ENCODE results near the gene ANKUB1. TPM values are rescaled to one million over a fixed set of nuclear protein-coding genes. Genes with fewer than 3 reads are reported as not detected.
A peak's percentile ranks its signal among the peaks of the same experiment; 100 is the strongest.

The ANKUB1 gene
- total RNA-seq, 5 donors from 2014 or later (not counting 1 experiment from before 2014, with no cell fraction given): not detected

DNA sequence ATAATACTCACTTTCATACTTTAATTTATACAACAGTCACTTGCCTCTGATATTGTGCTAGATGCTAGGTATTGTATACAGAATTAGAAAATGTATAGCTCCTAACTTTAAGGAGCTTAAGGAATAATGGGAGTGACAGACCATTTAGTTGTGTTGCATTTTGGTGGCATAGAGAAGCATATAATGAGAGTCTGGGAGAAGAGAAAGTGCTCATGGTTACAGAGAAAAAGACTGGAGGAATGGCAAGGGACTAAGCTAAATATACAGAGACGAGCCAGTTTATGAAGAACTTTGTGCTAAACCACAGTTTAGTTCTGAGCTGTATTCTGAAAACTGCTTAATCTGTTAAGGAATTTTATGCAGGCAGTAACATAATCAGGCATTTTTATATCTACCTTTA lies 27.1 kb upstream of the ANKUB1 start:
- H3K27ac ChIP-seq (ENCODE audit: low read length): no peak overlapping the region
- no peaks in the 10 kb centered on the region for H3K36me3 ChIP-seq (ENCODE audit: control insufficient read depth in 2 of 2, extremely low read depth in 1 of 2, insufficient read depth in 1 of 2, low read length in 1 of 2)
- DNase-seq: no peak
- Mint-ChIP-seq H3K27ac (no peak overlapping the region), H3K27me3 (no peaks in the 10 kb centered on the region), H3K4me3 (no peak overlapping the region), H3K9me3 (peaks cover 0 to 2% (median 0%) of the 10 kb centered on the region in 3 donors), H3K4me1 (peaks cover 83 to 95% (median 87%) of the 10 kb centered on the region in 3 donors), H3K36me3 (peaks cover 27% of the 10 kb centered on the region)
- no peak overlapping the region for H3K4me3 ChIP-seq (ENCODE audit: control insufficient read depth in 1 of 2, extremely low read depth in 1 of 2, low read length in 1 of 2)
- no peaks in the 10 kb centered on the region for H3K27me3 ChIP-seq (replicated peaks in 1 of 2; ENCODE audit: control insufficient read depth in 2 of 2, extremely low read depth in 1 of 2, insufficient read depth in 2 of 2, low read length in 1 of 2)
- H3K4me1 ChIP-seq (ENCODE audit: control insufficient read depth in 1 of 2, extremely low read depth in 1 of 2, insufficient read depth in 2 of 2, low read length in 2 of 2): peaks cover 3 to 5% of the 10 kb centered on the region in 2 experiments
- H3K9me3 ChIP-seq: no peaks in the 10 kb centered on the region
- CTCF ChIA-PET: interaction anchor here (0.6 to 2.0 kb wide), 5 partner anchors 11 to 731 kb away, joined by 3 to 17 read pairs (median 3); no protein-coding TSS in a partner anchor
- WGBS (ENCODE audit: insufficient coverage): 100% methylated on average over 1 of the region's 1 CpG
- ATAC-seq (replicated peaks in 1 of 4): no peak
- POLR2A ChIA-PET: interaction anchor here in 1 of 2 donors (0.6 kb wide), 1 partner anchor 117 kb away, joined by 5 read pairs; no protein-coding TSS in a partner anchor

DNA sequence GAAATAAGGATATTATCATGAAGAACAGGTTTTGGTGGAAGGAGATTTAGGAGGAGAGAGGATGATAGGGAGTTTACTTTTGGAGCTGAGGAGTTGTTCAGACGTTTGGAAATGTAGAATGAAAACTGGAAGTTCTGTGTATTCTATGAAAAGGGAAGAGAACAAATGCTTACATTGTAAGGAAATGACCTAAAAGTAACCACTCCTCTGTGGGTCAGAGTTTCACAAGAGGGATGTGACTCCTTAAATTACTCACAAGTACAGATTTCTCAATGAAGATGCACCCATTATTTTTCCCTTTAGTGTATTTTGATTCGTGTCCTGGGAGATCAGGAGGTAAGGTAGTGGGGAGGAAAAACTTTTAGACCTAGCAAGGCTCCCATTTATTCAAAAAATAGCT lies 24.6 kb upstream of the ANKUB1 start:
- Histone ChIP-seq H3K36me3 (ENCODE audit: control insufficient read depth in 2 of 2, extremely low read depth in 1 of 2, insufficient read depth in 1 of 2, low read length in 1 of 2) (no peaks in the 10 kb centered on the region), H3K4me1 (ENCODE audit: control insufficient read depth in 1 of 2, extremely low read depth in 1 of 2, insufficient read depth in 2 of 2, low read length in 2 of 2) (peaks cover 10 to 18% of the 10 kb centered on the region in 2 experiments), H3K4me3 (ENCODE audit: control insufficient read depth in 1 of 2, extremely low read depth in 1 of 2, low read length in 1 of 2) (no peak overlapping the region), H3K9me3 (no peaks in the 10 kb centered on the region), H3K27me3 (replicated peaks in 1 of 2; ENCODE audit: control insufficient read depth in 2 of 2, extremely low read depth in 1 of 2, insufficient read depth in 2 of 2, low read length in 1 of 2) (no peaks in the 10 kb centered on the region), H3K27ac (ENCODE audit: low read length) (no peak overlapping the region)
- ChIA-PET POLR2A (no interaction called here), CTCF (interaction anchor here (0.8 to 1.0 kb wide), 3 partner anchors 9 to 64 kb away, joined by 3 read pairs; no protein-coding TSS in a partner anchor)
- Mint-ChIP-seq H3K27ac (no peak overlapping the region), H3K4me3 (peak overlapping the region in 2 of 3 donors; percentile 34 to 98), H3K9me3 (peaks cover 0 to 2% (median 0%) of the 10 kb centered on the region in 3 donors), H3K27me3 (no peaks in the 10 kb centered on the region), H3K4me1 (peaks cover 79 to 84% (median 79%) of the 10 kb centered on the region in 3 donors), H3K36me3 (peaks cover 11% of the 10 kb centered on the region)
- ATAC-seq (replicated peaks in 1 of 4) (no peak), DNase-seq (no peak)
- 0% methylated on average over 1 of the region's 2 CpGs for WGBS (ENCODE audit: insufficient coverage)

DNA sequence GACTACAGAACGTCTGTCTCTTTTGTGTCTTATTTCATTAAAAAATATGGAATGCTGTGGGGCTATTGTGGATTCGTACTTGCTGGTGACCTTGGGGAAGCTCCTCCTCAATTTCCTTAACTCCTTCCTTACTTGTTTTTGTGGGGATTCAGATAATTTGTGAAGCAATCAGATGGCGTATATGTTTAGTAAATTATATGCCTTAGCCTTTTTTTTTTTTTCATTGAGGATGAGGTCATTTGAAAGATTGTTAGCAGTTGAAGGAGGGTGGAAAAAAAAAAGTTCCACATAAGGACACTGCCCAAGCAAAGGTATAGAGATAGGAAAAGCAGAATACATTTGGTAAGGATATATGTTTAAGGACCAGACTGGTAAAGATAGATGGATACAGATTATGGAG lies 24.0 kb upstream of the ANKUB1 start:
- Histone ChIP-seq H3K9me3 (no peaks in the 10 kb centered on the region), H3K4me1 (ENCODE audit: control insufficient read depth in 1 of 2, extremely low read depth in 1 of 2, insufficient read depth in 2 of 2, low read length in 2 of 2) (peaks cover 10 to 18% of the 10 kb centered on the region in 2 experiments), H3K27ac (ENCODE audit: low read length) (no peak overlapping the region), H3K4me3 (ENCODE audit: control insufficient read depth in 1 of 2, extremely low read depth in 1 of 2, low read length in 1 of 2) (no peak overlapping the region), H3K36me3 (ENCODE audit: control insufficient read depth in 2 of 2, extremely low read depth in 1 of 2, insufficient read depth in 1 of 2, low read length in 1 of 2) (no peaks in the 10 kb centered on the region), H3K27me3 (replicated peaks in 1 of 2; ENCODE audit: control insufficient read depth in 2 of 2, extremely low read depth in 1 of 2, insufficient read depth in 2 of 2, low read length in 1 of 2) (no peaks in the 10 kb centered on the region)
- peaks cover 0 to under 1% (median 0%) of the 10 kb centered on the region in 3 donors for H3K9me3 Mint-ChIP-seq
- no CpG with 5 or more reads among the region's 3 CpGs for WGBS (ENCODE audit: insufficient coverage)
- H3K27ac Mint-ChIP-seq: no peak overlapping the region
- peaks cover 73 to 78% (median 73%) of the 10 kb centered on the region in 3 donors for H3K4me1 Mint-ChIP-seq
- H3K27me3 Mint-ChIP-seq: no peaks in the 10 kb centered on the region
- H3K36me3 Mint-ChIP-seq: peaks cover 5% of the 10 kb centered on the region
- ChIA-PET CTCF (interaction anchor here in 1 of 2 donors (0.6 kb wide), 1 partner anchor 65 kb away, joined by 4 read pairs; the partner anchor contains the start of gene COMMD2), POLR2A (interaction anchor here in 1 of 2 donors (0.7 kb wide), 1 partner anchor 9 kb away, joined by 4 read pairs; no protein-coding TSS in a partner anchor)
- peak overlapping the region in 2 of 3 donors; percentile 26 to 98 for H3K4me3 Mint-ChIP-seq
- DNase-seq: no peak
- no peak for ATAC-seq (replicated peaks in 1 of 4)

DNA sequence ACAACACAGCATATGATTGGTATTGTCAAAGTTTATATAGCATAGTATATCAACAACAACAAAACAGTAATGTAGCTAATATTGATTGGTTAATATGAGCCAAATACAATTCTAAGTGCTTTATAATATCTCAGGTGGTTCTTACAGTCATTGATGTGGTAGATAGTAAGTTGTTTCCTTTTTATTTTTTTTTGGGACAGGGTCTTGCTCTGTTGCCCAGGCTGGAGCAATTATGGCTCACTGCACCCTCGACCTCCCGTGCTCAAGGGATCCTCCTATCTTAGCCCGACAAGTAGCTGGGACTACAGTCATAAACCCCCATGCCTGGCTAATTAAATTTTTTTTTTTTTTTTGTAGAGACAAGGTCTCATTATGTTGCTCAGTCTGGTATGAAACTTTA lies 23.4 kb upstream of the ANKUB1 start:
- POLR2A ChIA-PET: interaction anchor here in 1 of 2 donors (0.7 kb wide), 1 partner anchor 9 kb away, joined by 4 read pairs; no protein-coding TSS in a partner anchor
- H3K27ac Mint-ChIP-seq: no peak overlapping the region
- no CpG with 5 or more reads among the region's 3 CpGs for WGBS (ENCODE audit: insufficient coverage)

DNA sequence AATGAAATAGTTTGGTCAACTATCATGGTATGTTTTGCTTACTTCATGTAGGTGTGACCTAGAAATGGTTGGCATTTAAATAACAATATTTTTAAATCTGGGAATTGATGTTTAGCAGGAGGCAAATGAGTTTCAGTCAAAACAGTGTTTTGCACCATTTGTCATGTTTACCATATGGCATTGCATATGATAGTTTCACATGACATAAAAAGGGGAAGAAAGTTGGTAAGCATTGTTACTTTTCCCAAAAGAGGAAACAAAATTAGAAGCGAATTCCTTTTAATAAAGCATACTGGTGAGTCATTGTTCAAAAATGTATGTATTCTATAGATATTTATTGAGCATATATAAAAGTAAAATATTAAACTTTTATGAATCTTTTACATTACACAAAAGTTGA lies 23.0 kb upstream of the ANKUB1 start:
- Histone ChIP-seq H3K27me3 (replicated peaks in 1 of 2; ENCODE audit: control insufficient read depth in 2 of 2, extremely low read depth in 1 of 2, insufficient read depth in 2 of 2, low read length in 1 of 2) (no peaks in the 10 kb centered on the region), H3K4me1 (ENCODE audit: control insufficient read depth in 1 of 2, extremely low read depth in 1 of 2, insufficient read depth in 2 of 2, low read length in 2 of 2) (peaks cover 10 to 18% of the 10 kb centered on the region in 2 experiments), H3K27ac (ENCODE audit: low read length) (no peak overlapping the region), H3K4me3 (ENCODE audit: control insufficient read depth in 1 of 2, extremely low read depth in 1 of 2, low read length in 1 of 2) (no peak overlapping the region), H3K36me3 (ENCODE audit: control insufficient read depth in 2 of 2, extremely low read depth in 1 of 2, insufficient read depth in 1 of 2, low read length in 1 of 2) (no peaks in the 10 kb centered on the region), H3K9me3 (no peaks in the 10 kb centered on the region)
- peaks cover 63 to 69% (median 67%) of the 10 kb centered on the region in 3 donors for H3K4me1 Mint-ChIP-seq
- ATAC-seq (replicated peaks in 1 of 4): no peak
- H3K27me3 Mint-ChIP-seq: no peaks in the 10 kb centered on the region
- ChIA-PET CTCF (interaction anchor here (0.7 to 1.7 kb wide), 8 partner anchors 46 to 772 kb away, joined by 3 to 6 read pairs (median 4); partner anchors contain the start of gene COMMD2 (in 1 of the 2)), POLR2A (interaction anchor here in 1 of 2 donors (0.6 kb wide), 1 partner anchor 733 kb away, joined by 3 read pairs; no protein-coding TSS in a partner anchor)
- H3K27ac Mint-ChIP-seq: no peak overlapping the region
- no peaks in the 10 kb centered on the region for H3K9me3 Mint-ChIP-seq
- no peak for DNase-seq
- peak overlapping the region; percentile 45 to 98 (median 98) for H3K4me3 Mint-ChIP-seq
- no CpG with 5 or more reads among the region's 1 CpG for WGBS (ENCODE audit: insufficient coverage)
- peaks cover 3% of the 10 kb centered on the region for H3K36me3 Mint-ChIP-seq

More for the DNA sequence above, 23.4 kb upstream of the ANKUB1 start:
- CTCF ChIA-PET: interaction anchor here (0.5 to 0.6 kb wide), 2 partner anchors 64 to 862 kb away, joined by 4 to 5 read pairs; partner anchors contain the start of gene COMMD2 (in 1 of the 2)
- Histone ChIP-seq H3K27me3 (replicated peaks in 1 of 2; ENCODE audit: control insufficient read depth in 2 of 2, extremely low read depth in 1 of 2, insufficient read depth in 2 of 2, low read length in 1 of 2) (no peaks in the 10 kb centered on the region), H3K4me1 (ENCODE audit: control insufficient read depth in 1 of 2, extremely low read depth in 1 of 2, insufficient read depth in 2 of 2, low read length in 2 of 2) (peaks cover 10 to 18% of the 10 kb centered on the region in 2 experiments), H3K36me3 (ENCODE audit: control insufficient read depth in 2 of 2, extremely low read depth in 1 of 2, insufficient read depth in 1 of 2, low read length in 1 of 2) (no peaks in the 10 kb centered on the region), H3K9me3 (no peaks in the 10 kb centered on the region), H3K27ac (ENCODE audit: low read length) (no peak overlapping the region), H3K4me3 (ENCODE audit: control insufficient read depth in 1 of 2, extremely low read depth in 1 of 2, low read length in 1 of 2) (no peak overlapping the region)
- Mint-ChIP-seq H3K27me3 (no peaks in the 10 kb centered on the region), H3K4me1 (peaks cover 67 to 73% (median 68%) of the 10 kb centered on the region in 3 donors), H3K4me3 (peak overlapping the region in 1 of 3 donors; percentile 98), H3K36me3 (peaks cover 3% of the 10 kb centered on the region), H3K9me3 (no peaks in the 10 kb centered on the region)
- ATAC-seq (replicated peaks in 1 of 4) (no peak), DNase-seq (no peak)

DNA sequence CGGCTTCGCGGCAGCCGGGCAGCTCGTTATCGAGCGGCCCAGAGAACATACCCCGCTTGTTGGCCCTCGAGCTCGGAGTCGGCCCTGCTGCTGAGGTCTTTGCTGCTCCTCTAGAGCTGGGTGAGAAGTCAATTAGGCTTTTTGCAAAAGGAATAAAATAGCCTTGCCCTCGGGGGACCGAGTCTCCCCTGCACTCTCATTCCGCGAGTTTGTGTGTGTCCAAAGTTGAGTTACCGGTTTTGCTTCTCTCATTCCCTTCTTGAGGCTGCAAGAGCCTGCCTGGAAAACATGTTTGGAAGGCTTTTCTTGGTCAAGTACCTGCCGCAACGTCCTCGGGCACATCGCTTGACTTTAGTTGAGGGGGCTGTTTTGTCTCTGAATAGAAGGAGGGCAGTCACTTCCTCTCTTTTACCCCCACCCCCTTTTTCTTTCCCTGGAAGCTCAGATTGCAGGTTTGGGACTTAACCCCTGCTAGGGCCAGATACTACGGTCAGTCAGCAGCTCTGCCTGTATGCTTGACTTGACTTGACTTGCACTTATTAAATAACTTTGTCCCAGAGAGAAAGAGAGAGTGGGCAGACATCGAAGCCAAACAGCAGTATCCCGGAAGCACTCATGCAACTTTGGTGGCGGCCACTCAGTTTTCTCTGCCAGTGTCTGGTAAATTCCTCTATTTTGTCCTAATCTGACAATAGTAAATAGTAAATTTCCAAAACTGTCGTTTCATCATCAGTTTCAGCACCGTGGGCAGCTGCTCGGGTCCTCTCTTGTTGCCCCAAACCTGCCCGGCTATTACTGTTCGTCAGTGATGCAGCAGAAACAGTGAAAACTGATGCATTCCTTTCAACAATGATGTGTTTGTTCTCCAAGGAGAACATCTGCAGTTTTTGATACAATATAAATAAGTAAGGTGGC lies 21.3 kb upstream of the ANKUB1 start:
- Mint-ChIP-seq H3K4me1 (peaks cover 49 to 57% (median 54%) of the 10 kb centered on the region in 3 donors), H3K27ac (peak overlapping the region; percentile 99 to 100), H3K4me3 (peak overlapping the region; percentile 98 to 100 (median 98)), H3K36me3 (peaks cover 3% of the 10 kb centered on the region), H3K9me3 (no peaks in the 10 kb centered on the region), H3K27me3 (no peaks in the 10 kb centered on the region)
- ChIA-PET CTCF (interaction anchor here in 1 of 2 donors (1.1 to 1.7 kb wide), 2 partner anchors 9 to 62 kb away, joined by 3 to 6 read pairs; partner anchors contain the start of gene COMMD2), POLR2A (interaction anchor here in 1 of 2 donors (0.9 kb wide), 1 partner anchor 687 kb away, joined by 3 read pairs; no protein-coding TSS in a partner anchor)
- ATAC-seq (replicated peaks in 1 of 4) (peak; percentile 8 to 34 (median 15)), DNase-seq (peak in 23 of 35 experiments; percentile 0 to 41 (median 7))
- Histone ChIP-seq H3K4me1 (ENCODE audit: control insufficient read depth in 1 of 2, extremely low read depth in 1 of 2, insufficient read depth in 2 of 2, low read length in 2 of 2) (peaks cover 10 to 18% of the 10 kb centered on the region in 2 experiments), H3K27ac (ENCODE audit: low read length) (peak overlapping the region; percentile 94), H3K36me3 (ENCODE audit: control insufficient read depth in 2 of 2, extremely low read depth in 1 of 2, insufficient read depth in 1 of 2, low read length in 1 of 2) (no peaks in the 10 kb centered on the region), H3K4me3 (ENCODE audit: control insufficient read depth in 1 of 2, extremely low read depth in 1 of 2, low read length in 1 of 2) (peak overlapping the region; percentile 85 to 96), H3K27me3 (replicated peaks in 1 of 2; ENCODE audit: control insufficient read depth in 2 of 2, extremely low read depth in 1 of 2, insufficient read depth in 2 of 2, low read length in 1 of 2) (no peaks in the 10 kb centered on the region), H3K9me3 (no peaks in the 10 kb centered on the region)
- 0% methylated on average over 12 of the region's 29 CpGs for WGBS (ENCODE audit: insufficient coverage)

All from T-cell (primary cell).